HG02610 (cell line): Measurements from ENCODE around the gene GIT1.

Experiments
- ATAC-seq: cut with Tn5 transposase; IDR thresholded peaks from one replicate; pipeline ENCODE4 v1.9.1; 2021; ENCODE audit warnings: mild to moderate bottlenecking, moderate library complexity; ENCODE audit not compliant: unreplicated experiment

Gene GIT1

GRCh38 chr17:29524692-29525091 is 64.8 kb downstream of the GIT1 start:
- no peak for ATAC-seq
